ENCODE measurements around the gene DIPK1C. TPM values are rescaled to one million over a fixed set of nuclear protein-coding genes. Genes with fewer than 3 reads are reported as not detected.

DIPK1C gene
- total RNA-seq, 4 donors from 2014 or later = 1.8 to 4.1 (median 3.5) TPM

DNA sequence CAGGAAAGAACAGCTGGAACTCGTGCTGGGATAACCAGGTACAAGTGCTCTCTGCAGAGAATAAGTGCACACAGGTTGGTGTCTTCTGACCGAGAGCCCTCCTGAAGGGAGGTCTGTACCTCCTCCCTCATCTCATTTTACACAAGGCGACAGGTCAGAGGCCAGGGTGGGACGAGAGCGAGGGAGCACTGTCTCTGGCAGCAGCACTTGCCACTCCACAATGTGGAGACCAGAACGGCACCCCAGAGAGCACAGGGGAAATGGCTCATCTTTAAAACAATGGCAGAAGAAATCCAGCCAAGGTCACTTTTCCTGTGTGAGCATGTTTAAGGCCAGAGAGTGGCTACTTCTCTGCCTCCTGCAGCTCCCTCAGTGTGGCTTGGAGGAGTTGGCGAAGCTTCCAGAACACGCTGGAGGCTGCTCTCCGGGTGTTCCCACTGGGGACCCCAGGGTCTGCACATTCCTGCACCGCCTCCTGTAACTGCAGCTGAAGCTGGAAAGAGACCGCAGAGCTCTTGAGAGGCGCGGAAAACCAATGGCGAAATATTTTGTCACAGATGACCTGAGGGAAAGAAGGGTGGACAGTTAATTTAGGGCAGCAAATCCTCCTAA, 20.8 kb downstream of the DIPK1C start:
- Histone ChIP-seq H3K4me3 (no peak overlapping the region), H3K4me1 (no peaks in the 10 kb centered on the region), H3K27ac (no peak overlapping the region), H3K36me3 (no peaks in the 10 kb centered on the region), H3K27me3 (no peaks in the 10 kb centered on the region), H3K9me3 (no peaks in the 10 kb centered on the region)
- WGBS = 82% methylated on average over 14 of the region's 14 CpGs
- TF ChIP-seq CTCF (IDR thresholded peaks at IDR 0.05) = no peak
- TF ChIP-seq EP300 (IDR thresholded peaks at IDR 0.05) = no peak
- TF ChIP-seq POLR2A (IDR thresholded peaks at IDR 0.05) = no peak
- TF ChIP-seq POLR2AphosphoS5 (IDR thresholded peaks at IDR 0.05) = no peak
- DNase-seq (ENCODE audit: low spot score in 2 of 2) = no peak

DNA sequence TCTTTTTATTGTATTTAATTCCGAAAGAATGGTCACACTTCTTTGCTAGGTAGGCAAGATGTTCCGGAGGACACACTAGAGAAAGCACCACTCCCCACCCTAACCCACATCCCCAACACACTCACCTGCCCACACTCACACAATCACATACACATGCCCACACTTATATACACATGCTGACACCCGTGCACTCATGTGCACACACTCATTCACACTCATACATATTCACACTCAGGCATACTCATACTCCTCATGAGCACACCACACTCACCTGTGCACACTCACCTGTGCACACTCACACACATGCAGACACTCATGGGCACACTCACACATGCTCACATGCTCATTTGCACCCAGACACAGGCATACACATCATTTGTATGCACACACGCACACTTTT, 21.4 kb downstream of the DIPK1C start:
- Histone ChIP-seq H3K27me3 (no peaks in the 10 kb centered on the region), H3K4me3 (no peak overlapping the region), H3K36me3 (no peaks in the 10 kb centered on the region), H3K4me1 (no peaks in the 10 kb centered on the region), H3K27ac (no peak overlapping the region), H3K9me3 (no peaks in the 10 kb centered on the region)
- no peak for TF ChIP-seq POLR2A (IDR thresholded peaks at IDR 0.05)
- TF ChIP-seq POLR2AphosphoS5 (IDR thresholded peaks at IDR 0.05) = no peak
- TF ChIP-seq EP300 (IDR thresholded peaks at IDR 0.05) = no peak
- TF ChIP-seq CTCF (IDR thresholded peaks at IDR 0.05) = no peak
- no peak for DNase-seq (ENCODE audit: low spot score in 2 of 2)
- 94% methylated on average over 4 of the region's 4 CpGs for WGBS

GRCh38 chr18:74434466-74434865, 22.6 kb downstream of the DIPK1C start:
- no peaks in the 10 kb centered on the region for H3K4me1 ChIP-seq
- no peak overlapping the region for H3K27ac ChIP-seq
- no peak overlapping the region for H3K4me3 ChIP-seq
- no peaks in the 10 kb centered on the region for H3K36me3 ChIP-seq
- 89% methylated on average over 11 of the region's 11 CpGs for WGBS
- TF ChIP-seq POLR2AphosphoS5 (IDR thresholded peaks at IDR 0.05) (no peak), CTCF (IDR thresholded peaks at IDR 0.05) (no peak), EP300 (IDR thresholded peaks at IDR 0.05) (no peak), POLR2A (IDR thresholded peaks at IDR 0.05) (no peak)
- no peaks in the 10 kb centered on the region for H3K27me3 ChIP-seq
- no peaks in the 10 kb centered on the region for H3K9me3 ChIP-seq
- no peak for DNase-seq (ENCODE audit: low spot score in 2 of 2)

DNA sequence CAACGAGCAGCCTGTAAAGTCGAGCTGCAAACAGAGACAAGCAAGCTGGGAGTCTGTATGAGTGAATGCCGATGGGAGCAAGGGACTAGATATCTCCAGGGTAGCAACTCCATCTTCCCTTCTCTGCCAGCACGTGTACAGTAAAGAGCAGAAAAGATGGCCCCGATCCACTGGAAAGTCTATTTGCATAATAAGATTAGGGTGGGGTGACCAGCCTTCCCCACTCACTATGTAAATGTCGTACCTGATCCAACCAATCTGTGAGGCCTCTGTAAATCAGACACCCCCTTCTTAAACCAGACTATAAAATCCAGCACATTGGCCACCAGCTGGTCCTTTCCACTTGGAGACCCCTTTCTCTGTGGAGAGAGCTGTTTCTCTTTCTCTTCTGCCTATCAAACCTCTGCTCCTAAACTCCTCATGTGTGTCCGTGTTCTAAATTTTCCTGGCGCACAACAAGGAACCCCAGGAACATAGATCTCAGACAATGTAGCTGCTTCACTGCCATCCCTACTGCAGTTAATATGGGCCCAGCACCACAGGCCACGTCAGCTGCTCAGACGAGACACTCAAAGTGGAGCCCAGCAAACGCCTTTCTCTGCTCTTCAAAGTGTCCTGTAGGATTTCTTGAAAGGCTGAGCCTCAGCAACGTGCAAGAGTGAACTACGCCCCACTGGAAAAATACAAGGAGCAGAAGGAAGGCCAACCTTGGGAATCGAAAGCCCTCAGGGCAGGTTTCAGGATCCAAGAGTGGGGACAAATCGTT, 26.1 kb downstream of the DIPK1C start:
- H3K4me3 ChIP-seq = no peak overlapping the region

More for the DNA sequence above, 26.1 kb downstream of the DIPK1C start:
- Histone ChIP-seq H3K36me3 (no peaks in the 10 kb centered on the region), H3K27me3 (no peaks in the 10 kb centered on the region), H3K9me3 (no peaks in the 10 kb centered on the region), H3K4me1 (no peaks in the 10 kb centered on the region), H3K27ac (no peak overlapping the region)
- 64% methylated on average over 15 of the region's 15 CpGs for WGBS
- DNase-seq (ENCODE audit: low spot score in 2 of 2) = no peak
- TF ChIP-seq CTCF (IDR thresholded peaks at IDR 0.05) (no peak), POLR2AphosphoS5 (IDR thresholded peaks at IDR 0.05) (no peak)

Measured in suprapubic skin (tissue), 4 donors.